GM12878 (cell line): ENCODE results near the gene MYO19. TPM values are rescaled to one million over a fixed set of nuclear protein-coding genes. Genes with fewer than 3 reads are reported as not detected.

Source experiments
- ATAC-seq: fragments of 200-7000 bp; cut with Tn5 transposase; 3 replicates; pipeline ENCODE4 v1.9.1; 2020; ENCODE audit warnings: mild to moderate bottlenecking, moderate library complexity
- BruUV-seq: library from RNA; stranded (reverse); fragments of 400-500 nt; replicated peaks from 2 replicates; lab custom pipeline; 2021; lab: Mats Ljungman, UMichigan
- CTCF ChIA-PET: fragments of 300-600 bp; sonication (Branson Sonifier 250); formaldehyde crosslinking; extraction: SDS; loops from one replicate; lab custom pipeline; 2021; ENCODE audit warnings: inconsistent platforms; lab: Yijun Ruan, JAX
- POLR2A ChIA-PET: fragments of 350-600 bp; formaldehyde crosslinking; extraction: SDS; loops from one replicate; lab custom pipeline; 2021; ENCODE audit warnings: inconsistent platforms; lab: Charles Lee
- RAD21 ChIA-PET: fragments of 300-600 bp; sonication (Branson Sonifier 250); formaldehyde crosslinking; loops from one replicate; lab custom pipeline; 2023; ENCODE audit warnings: antibody characterized with exemption; ENCODE audit not compliant: unreplicated experiment; lab: Charles Lee
- SMC1A ChIA-PET: fragments of 300-600 bp; sonication (Branson Sonifier 250); formaldehyde crosslinking; loops from one replicate; lab custom pipeline; 2023; ENCODE audit not compliant: unreplicated experiment, uncharacterized antibody; lab: Charles Lee
- DNase-seq: peaks from one replicate; pipeline ENCODE4 v3.0.0-alpha.2; 2011; ENCODE audit warnings: low read depth, low spot score
- FAIRE-seq: peaks from 3 replicates; lab custom pipeline; 2011; peaks lifted over from hg19 to GRCh38; lab: Jason Lieb, UNC
- H2AFZ ChIP-seq: 2 replicates; pipeline ENCODE4 v1.6.0; 2011; ENCODE audit warnings: low read depth, low read length, control low read depth; ENCODE audit not compliant: control insufficient read depth
- H3K27ac ChIP-seq: 2 replicates; pipeline ENCODE4 v1.5.1; 2011; ENCODE audit warnings: control low read depth; ENCODE audit not compliant: control insufficient read depth, insufficient read depth
- H3K27me3 ChIP-seq, 2 experiments: replicated peaks in 1 of 2; 2 replicates each; pipeline versions ENCODE4 v1.6.0 to v1.6.1; 2011; ENCODE audit warnings: low read length in 1 of 2; ENCODE audit not compliant: control insufficient read depth in 2 of 2, insufficient read depth in 2 of 2
- H3K36me3 ChIP-seq, 2 experiments: 2 replicates each; pipeline ENCODE4 v1.5.1; 2011; ENCODE audit warnings: low read length in 1 of 2; ENCODE audit not compliant: control insufficient read depth in 2 of 2, insufficient read depth in 2 of 2
- H3K4me1 ChIP-seq: 2 replicates; pipeline ENCODE4 v1.6.1; 2011; ENCODE audit warnings: mild to moderate bottlenecking, low read length, moderate library complexity, mixed read lengths; ENCODE audit not compliant: control insufficient read depth, insufficient read depth
- H3K4me2 ChIP-seq: 2 replicates; pipeline ENCODE4 v1.6.0; 2011; ENCODE audit warnings: control low read depth; ENCODE audit not compliant: control insufficient read depth, insufficient read depth
- H3K4me3 ChIP-seq: fragments of 200-600 bp; sonication (generic); 2 replicates; pipeline ENCODE4 v1.5.1; 2016
- H3K79me2 ChIP-seq: 2 replicates; pipeline ENCODE4 v1.6.0; 2011; ENCODE audit warnings: low read length; ENCODE audit not compliant: control insufficient read depth, insufficient read depth
- H3K9ac ChIP-seq: 2 replicates; pipeline ENCODE4 v1.8.0; 2011; ENCODE audit warnings: low read length, control low read depth, mixed read lengths; ENCODE audit not compliant: control insufficient read depth, insufficient read depth
- H3K9me3 ChIP-seq: replicated peaks from 3 replicates; pipeline ENCODE4 v1.5.1; 2011; ENCODE audit warnings: mild to moderate bottlenecking, low read length; ENCODE audit not compliant: control insufficient read depth, insufficient read depth
- H4K20me1 ChIP-seq: 2 replicates; pipeline ENCODE4 v1.6.0; 2011; ENCODE audit not compliant: control insufficient read depth, insufficient read depth
- MLLT1 ChIP-seq: fragments of 450-650 bp; IDR thresholded peaks from 2 replicates; pipeline ENCODE4 v1.6.1; 2016; ENCODE audit warnings: mild to moderate bottlenecking
- NRF1 ChIP-seq: conservative IDR thresholded peaks from 2 replicates; pipeline ENCODE4 v1.6.1; 2011; ENCODE audit warnings: mild to moderate bottlenecking, low read depth, low read length, improper control_type of control experiment
- REST ChIP-seq: IDR thresholded peaks from 2 replicates; pipeline ENCODE4 v1.6.1; 2012; ENCODE audit warnings: mild to moderate bottlenecking, low read depth, low read length
- ZBTB40 ChIP-seq: fragments of 450-650 bp; IDR thresholded peaks from 2 replicates; pipeline ENCODE4 v1.6.1; 2016; ENCODE audit warnings: mild to moderate bottlenecking, moderate library complexity, borderline replicate concordance
- WGBS: methylation state at CpG from one replicate; pipeline ENCODE4 v1.1.6; 2016; ENCODE audit warnings: low lambda C conversion rate; ENCODE audit not compliant: insufficient replicate concordance, insufficient coverage; ENCODE audit errors: missing lambda C conversion rate; 5-methylcytosine and 5-hydroxymethylcytosine counted together
- in situ Hi-C: fragments of 300-500 bp; cut with MboI; formaldehyde crosslinking; loops from 9 replicates; pipeline ENCODE4 v1.14.3; 2018; ENCODE audit warnings: mixed read lengths
- intact Hi-C: fragments of 100-400 bp; cut with micrococcal nuclease; formaldehyde crosslinking; loops from one replicate; pipeline ENCODE4 v1.14.2; 2022; ENCODE audit not compliant: unreplicated experiment
- polyA plus RNA-seq, 11 experiments: library from polyadenylated mRNA; depleted of rRNA in 4 of 11; unstranded in 6 of 11; stranded (reverse) in 5 of 11; fragments of >200 nt; fragmentation: Nextera tagmentation in 4 of 11; fragmentation: Illumina TruSeq in 1 of 11; extraction: Ambion mirVana in 4 of 11; extraction: Trizol in 1 of 11; gene quantifications; 1 replicate in 1 of 11; 2 replicates in 10 of 11; pipeline versions ENCODE4 v1.2.1 to v1.2.3, GENCODE V29; 2011 to 2016; ENCODE audit warnings: inconsistent platforms in 2 of 11, missing spikeins in 2 of 11, low read depth in 1 of 11
- total RNA-seq, 4 experiments: library from RNA; depleted of rRNA in 3 of 4; stranded (reverse); fragments of >200 nt in 3 of 4; fragmentation: Illumina TruSeq in 1 of 4; extraction: Trizol in 1 of 4; gene quantifications; 2 replicates each; pipeline versions ENCODE4 v1.2.1 to v1.2.3, GENCODE V29; 2013 to 2021

The MYO19 gene
- total and polyA plus RNA-seq, 10 of the 15 experiments (the other 5 are each of a cell fraction or from before 2014, with no cell fraction given), result 11.4 to 103 (median 67.1) TPM

- TF ChIP-seq ZBTB40 (no peak), NRF1 (no peak)
Measured at GRCh38 chr17:36578671-36579070, 44.0 kb upstream of the MYO19 start (continued).

DNA sequence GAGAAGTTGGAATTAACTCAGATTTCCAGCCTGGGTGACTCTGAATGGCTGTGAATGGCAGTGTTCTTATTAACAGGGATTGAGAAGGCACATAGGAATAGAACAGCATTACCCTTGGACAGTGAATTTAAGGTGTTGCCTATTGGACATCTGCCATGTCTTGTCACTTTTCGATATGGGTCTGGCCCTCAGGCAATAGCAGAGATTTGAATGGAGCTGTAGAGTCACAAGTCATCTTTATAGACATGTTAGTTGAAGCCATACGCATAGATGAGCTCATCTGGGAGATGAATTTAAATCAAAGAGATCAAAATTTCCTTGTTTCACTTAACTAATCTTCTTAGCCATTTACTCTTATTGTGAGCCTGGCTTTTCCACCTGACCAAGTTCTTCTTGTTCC is 42.1 kb upstream of the MYO19 start:
- no peak overlapping the region for H3K4me2 ChIP-seq
- no peak overlapping the region for H3K27ac ChIP-seq
- H2AFZ ChIP-seq, result no peak overlapping the region
- TF ChIP-seq MLLT1 (no peak), REST (no peak)
- 97% methylated on average over 2 of the region's 2 CpGs for WGBS
- no peaks in the 10 kb centered on the region for H3K27me3 ChIP-seq
- no peaks in the 10 kb centered on the region; the same call in 1 of the 2 replicates for H4K20me1 ChIP-seq
- H3K9me3 ChIP-seq, result no peaks in the 10 kb centered on the region
- no peak for DNase-seq
- FAIRE-seq, result no peak
- in situ Hi-C loops (no loop called here), intact Hi-C loops (no loop called here)
- ATAC-seq, result no peak
- no peak overlapping the region for H3K9ac ChIP-seq
- no TSS peak for BruUV-seq
- RAD21 ChIA-PET, result no interaction called here
- POLR2A ChIA-PET, result no interaction called here
- no peaks in the 10 kb centered on the region; the same call in 1 of the 2 replicates for H3K79me2 ChIP-seq
- H3K4me1 ChIP-seq, result no peaks in the 10 kb centered on the region
- CTCF ChIA-PET, result no interaction called here
- H3K36me3 ChIP-seq, result peaks cover 6 to 10% of the 10 kb centered on the region in 2 experiments
- H3K4me3 ChIP-seq, result no peak overlapping the region
- SMC1A ChIA-PET, result interaction anchor here (1.1 kb wide), 1 partner anchor 11 kb away, joined by 3 read pairs; no protein-coding TSS in a partner anchor
